ENCODE results near the gene ICAM3.

The ICAM3 gene

GRCh38 chr19:10290357-10290875 lies 49.0 kb downstream of the ICAM3 start:
- no peak for DNase-seq

- DNase-seq: no peak
Observed at GRCh38 chr19:10289836-10290356, 49.5 kb downstream of the ICAM3 start, which contains the start of gene ICAM5. TSS of gene ICAM5 (plus strand) at chr19:10289952. CDS start at chr19:10290044, 92 bp downstream.

- DNase-seq: peak in 1 of 2 donors; percentile 35
Observed at GRCh38 chr19:10289167-10289835, 50.1 kb downstream of the ICAM3 start.

GRCh38 chr19:10288662-10289166 lies 50.7 kb downstream of the ICAM3 start:
- no peak for DNase-seq

- peak; percentile 40 to 71 for DNase-seq
Observed at GRCh38 chr19:10286803-10287737, 52.4 kb downstream of the ICAM3 start, which contains the start of gene ICAM4. TSS of gene ICAM4 (plus strand) at chr19:10286955. CDS start at chr19:10287013, 58 bp downstream.

GRCh38 chr19:10285393-10285792 lies 54.0 kb downstream of the ICAM3 start:
- DNase-seq: no peak

GRCh38 chr19:10284960-10285278 lies 54.5 kb downstream of the ICAM3 start:
- no peak for DNase-seq

GRCh38 chr19:10284065-10284959 lies 55.1 kb downstream of the ICAM3 start:
- no peak for DNase-seq
